ENCODE measurements around the gene SCAP.

GRCh38 chr3:47411696-47412452 lies 63.9 kb downstream of the SCAP start:
- TF ChIP-seq CTCF (IDR thresholded peaks at IDR 0.05 in 8 of 11, conservative IDR thresholded peaks at IDR 0.05 in 3 of 11) = no peak
- peak in 2 of 3 donors; percentile 14 to 60 for TF ChIP-seq POLR2AphosphoS5 (IDR thresholded peaks at IDR 0.05)

Data from spleen (tissue), 7 donors.